ENCODE measurements around the gene RHEB. TPM values are rescaled to one million over a fixed set of nuclear protein-coding genes. Genes with fewer than 3 reads are reported as not detected.
"Not testable (repeated sequence)": the region's sequence is repeated elsewhere in the genome, so short reads cannot be mapped to it uniquely, and the experiment has no call there.

RHEB gene
- total RNA-seq, 1 donor from 2014 or later: 225 TPM

DNA sequence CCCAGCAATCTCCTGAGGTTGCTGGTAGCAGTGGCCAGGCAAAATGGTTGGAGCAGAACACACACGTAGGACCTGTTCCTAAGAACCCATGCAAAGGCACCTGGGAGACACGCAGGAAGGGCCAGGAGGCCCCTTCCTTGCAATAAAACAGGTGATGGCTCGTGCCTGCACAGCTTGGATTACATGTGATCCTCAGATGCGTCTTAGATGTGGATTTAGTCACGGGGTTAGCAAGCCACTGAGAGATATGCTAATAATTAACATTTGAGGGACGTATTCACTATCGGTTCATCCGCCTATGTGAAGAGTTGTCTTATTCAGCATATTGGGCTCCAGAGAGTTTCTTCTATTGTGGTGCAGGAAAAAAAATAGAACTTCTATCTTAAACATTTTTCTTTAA, 4.6 kb upstream of the RHEB start:
- H3K27me3 ChIP-seq: no peaks in the 10 kb centered on the region
- H3K4me1 Mint-ChIP-seq: no peaks in the 10 kb centered on the region
- H3K36me3 Mint-ChIP-seq: no peaks in the 10 kb centered on the region
- H3K4me3 ChIP-seq: no peak overlapping the region
- no peaks in the 10 kb centered on the region for H3K79me2 ChIP-seq (ENCODE audit: low read depth)
- H3K27ac ChIP-seq: no peak overlapping the region
- H3K9me3 ChIP-seq (ENCODE audit: low read depth): no peaks in the 10 kb centered on the region
- no peaks in the 10 kb centered on the region for H3K36me3 ChIP-seq
- H3K27me3 Mint-ChIP-seq (ENCODE audit: insufficient read depth, low read depth): peaks cover 8% of the 10 kb centered on the region
- no peaks in the 10 kb centered on the region for H3K4me1 ChIP-seq
- H2AFZ ChIP-seq (replicated peaks): no peak overlapping the region
- no peak overlapping the region for H3K9ac ChIP-seq
- H4K20me1 ChIP-seq (ENCODE audit: low read depth): no peaks in the 10 kb centered on the region
- H3K4me2 ChIP-seq: no peak overlapping the region
- H3K27ac Mint-ChIP-seq: no peak overlapping the region
- H3K9me3 Mint-ChIP-seq: peaks cover 9% of the 10 kb centered on the region
- no peak overlapping the region for H3K4me3 Mint-ChIP-seq
- no peak for DNase-seq (ENCODE audit: low spot score)
- no peak for TF ChIP-seq EZH2phosphoT487 (IDR thresholded peaks at IDR 0.05)
- H3F3A ChIP-seq (ENCODE audit: low read depth): no peaks in the 10 kb centered on the region

GRCh38 chr7:151520419-151521261, 945 bp upstream of the RHEB start:
- TF ChIP-seq CTCF (IDR thresholded peaks at IDR 0.05): no peak
- TF ChIP-seq EZH2 (IDR thresholded peaks at IDR 0.05): no peak
- no peak for TF ChIP-seq EZH2phosphoT487 (IDR thresholded peaks at IDR 0.05)
- H3K4me1 ChIP-seq: peaks cover 10% of the 10 kb centered on the region
- no peak overlapping the region for H3K27ac ChIP-seq
- H3K36me3 ChIP-seq: no peaks in the 10 kb centered on the region
- H3K4me2 ChIP-seq: no peak overlapping the region
- Mint-ChIP-seq H3K27me3 (ENCODE audit: insufficient read depth, low read depth) (peaks cover 7% of the 10 kb centered on the region), H3K27ac (no peak overlapping the region), H3K4me1 (peaks cover 16% of the 10 kb centered on the region), H3K4me3 (peak overlapping the region; percentile 96), H3K36me3 (peaks cover 10% of the 10 kb centered on the region), H3K9me3 (peaks cover 6% of the 10 kb centered on the region)
- no peaks in the 10 kb centered on the region for H3F3A ChIP-seq (ENCODE audit: low read depth)
- no peaks in the 10 kb centered on the region for H3K27me3 ChIP-seq
- no peaks in the 10 kb centered on the region for H3K9me3 ChIP-seq (ENCODE audit: low read depth)
- peaks cover 36% of the 10 kb centered on the region for H3K79me2 ChIP-seq (ENCODE audit: low read depth)
- no peak for DNase-seq (ENCODE audit: low spot score)
- H2AFZ ChIP-seq (replicated peaks): peak overlapping the region; percentile 15
- no peak overlapping the region for H3K9ac ChIP-seq
- peaks cover 33% of the 10 kb centered on the region for H4K20me1 ChIP-seq (ENCODE audit: low read depth)
- H3K4me3 ChIP-seq: no peak overlapping the region

- peak; percentile 71 for DNase-seq (ENCODE audit: low spot score)
- Mint-ChIP-seq H3K4me1 (peaks cover 16% of the 10 kb centered on the region), H3K27ac (peak overlapping the region; percentile 95), H3K36me3 (peaks cover 22% of the 10 kb centered on the region), H3K9me3 (peaks cover 14% of the 10 kb centered on the region), H3K4me3 (peak overlapping the region; percentile 97)
- Histone ChIP-seq H3K4me2 (peak overlapping the region; percentile 87), H3K79me2 (ENCODE audit: low read depth) (peaks cover 50% of the 10 kb centered on the region), H3K4me3 (peak overlapping the region; percentile 86), H3K9ac (peak overlapping the region; percentile 95), H3K27ac (peak overlapping the region; percentile 97), H4K20me1 (ENCODE audit: low read depth) (peaks cover 48% of the 10 kb centered on the region)
- H2AFZ ChIP-seq (replicated peaks); H3K9me3 ChIP-seq (ENCODE audit: low read depth); H3K27me3 ChIP-seq; H3K4me1 ChIP-seq; H3F3A ChIP-seq (ENCODE audit: low read depth); H3K36me3 ChIP-seq; H3K27me3 Mint-ChIP-seq (ENCODE audit: insufficient read depth, low read depth): not testable (repeated sequence)
These were observed 539 bp downstream of the RHEB start for GRCh38 chr7:151518947-151519764.

DNA sequence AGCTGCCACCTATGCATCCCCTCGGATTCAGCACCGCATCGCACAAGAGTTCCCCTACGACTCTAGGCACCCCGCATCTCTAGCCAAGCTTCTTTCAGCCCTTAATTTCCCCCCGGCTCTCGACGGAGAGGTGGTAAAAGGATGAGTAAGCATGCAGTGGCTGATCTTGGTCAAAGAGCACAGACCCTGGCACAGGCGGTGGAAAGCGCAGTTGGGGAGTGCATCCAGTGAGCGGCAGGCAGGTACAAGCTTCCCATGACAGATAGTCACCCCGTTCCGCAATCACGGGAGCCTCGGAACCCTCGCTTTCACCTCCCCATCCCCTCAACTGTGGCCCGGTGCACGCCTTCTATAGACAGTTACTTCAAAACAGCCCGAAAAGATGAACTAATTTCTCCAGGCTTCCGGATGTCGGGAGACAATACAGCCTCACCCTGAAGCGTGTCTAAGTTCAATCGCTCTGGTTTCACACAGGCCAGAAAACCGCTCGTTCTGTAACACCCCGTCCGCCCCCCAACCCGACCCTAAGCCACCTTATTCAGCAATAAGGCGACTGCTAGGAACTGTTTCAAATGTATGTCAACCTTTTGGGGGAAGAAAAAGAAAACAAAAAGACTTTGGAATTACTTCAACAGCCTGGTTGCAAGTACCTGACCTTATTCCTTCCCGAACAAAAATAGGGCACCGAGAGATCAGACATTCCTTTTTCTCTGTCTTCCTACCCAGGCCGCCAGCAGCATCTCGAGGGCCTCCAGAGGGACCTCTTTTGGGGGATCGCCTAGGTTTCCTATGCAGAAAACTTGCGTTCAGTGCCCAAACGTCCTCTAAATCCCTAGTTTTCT, 1.4 kb downstream of the RHEB start:
- Mint-ChIP-seq H3K36me3 (peaks cover 29% of the 10 kb centered on the region), H3K4me1 (peaks cover 16% of the 10 kb centered on the region), H3K27me3 (ENCODE audit: insufficient read depth, low read depth) (peaks cover 7% of the 10 kb centered on the region), H3K9me3 (peaks cover 20% of the 10 kb centered on the region), H3K4me3 (peak overlapping the region; percentile 97), H3K27ac (peak overlapping the region; percentile 95)
- TF ChIP-seq EZH2 (IDR thresholded peaks at IDR 0.05) (no peak), EZH2phosphoT487 (IDR thresholded peaks at IDR 0.05) (no peak), CTCF (IDR thresholded peaks at IDR 0.05) (no peak)
- Histone ChIP-seq H3K79me2 (ENCODE audit: low read depth) (peaks cover 59% of the 10 kb centered on the region), H2AFZ (replicated peaks) (no peak overlapping the region), H4K20me1 (ENCODE audit: low read depth) (peaks cover 56% of the 10 kb centered on the region), H3K9me3 (ENCODE audit: low read depth) (no peaks in the 10 kb centered on the region), H3K4me1 (peaks cover 10% of the 10 kb centered on the region), H3K4me2 (peak overlapping the region; percentile 87), H3K36me3 (no peaks in the 10 kb centered on the region), H3K9ac (peak overlapping the region; percentile 95), H3K27me3 (no peaks in the 10 kb centered on the region), H3K27ac (no peak overlapping the region), H3F3A (ENCODE audit: low read depth) (no peaks in the 10 kb centered on the region), H3K4me3 (peak overlapping the region; percentile 86)
- peak; percentile 49 for DNase-seq (ENCODE audit: low spot score)
